Endothelial cell of umbilical vein (primary cell): ENCODE measurements around the gene KIF3B. TPM values are rescaled to one million over a fixed set of nuclear protein-coding genes. Genes with fewer than 3 reads are reported as not detected.

Source experiments
- BruUV-seq: library from RNA; stranded (reverse); fragments of 400-500 nt; replicated peaks from 2 replicates; lab custom pipeline; 2021; lab: Mats Ljungman, UMichigan
- CTCF ChIA-PET: fragments of 300-600, 350-600 bp; sonication (Branson Sonifier 250); formaldehyde crosslinking; loops from one replicate; lab custom pipeline; 2021; ENCODE audit warnings: antibody characterized with exemption, inconsistent platforms; lab: Charles Lee
- POLR2A ChIA-PET: fragments of 300-600, 350-600 bp; sonication (Branson Sonifier 250); formaldehyde crosslinking; loops from one replicate; lab custom pipeline; 2021; ENCODE audit warnings: antibody characterized with exemption, inconsistent platforms; lab: Charles Lee
- DNase-seq: peaks from one replicate; pipeline ENCODE4 v3.0.0-alpha.2; 2011; ENCODE audit warnings: low read depth, low spot score
- FAIRE-seq: peaks from 2 replicates; lab custom pipeline; 2011; peaks lifted over from hg19 to GRCh38; lab: Jason Lieb, UNC
- H2AFZ ChIP-seq: 2 replicates; pipeline ENCODE4 v1.6.0; 2012; ENCODE audit warnings: low read depth, low read length, control low read depth, inconsistent platforms
- H3K27ac ChIP-seq: 2 replicates; pipeline ENCODE4 v1.5.1; 2011; ENCODE audit warnings: low read depth, mild to moderate bottlenecking, control low read depth, low read length, moderate library complexity; ENCODE audit not compliant: insufficient read depth
- H3K27me3 ChIP-seq, 2 experiments: 2 replicates each; pipeline versions ENCODE4 v1.6.0 to v1.6.1; 2011; ENCODE audit warnings: low read length in 2 of 2, mixed read lengths in 1 of 2; ENCODE audit not compliant: control insufficient read depth in 2 of 2, insufficient read depth in 2 of 2
- H3K36me3 ChIP-seq, 2 experiments: 2 replicates in 1 of 2; 3 replicates in 1 of 2; pipeline ENCODE4 v1.5.1; 2011; ENCODE audit warnings: low read length in 2 of 2, mild to moderate bottlenecking in 1 of 2, moderate library complexity in 1 of 2; ENCODE audit not compliant: control insufficient read depth in 2 of 2, insufficient read depth in 2 of 2; ENCODE audit errors: extremely low read depth in 1 of 2
- H3K4me1 ChIP-seq: 3 replicates; pipeline ENCODE4 v1.5.1; 2011; ENCODE audit warnings: mild to moderate bottlenecking, low read length; ENCODE audit not compliant: control insufficient read depth, insufficient read depth; ENCODE audit errors: extremely low read depth
- H3K4me2 ChIP-seq: 2 replicates; pipeline ENCODE4 v1.6.1; 2011; ENCODE audit warnings: low read length, control low read depth, mixed read lengths; ENCODE audit not compliant: insufficient read depth
- H3K4me3 ChIP-seq, 3 experiments: fragments of 200-600 bp in 1 of 3; sonication (generic), shearing (Covaris generic) in 1 of 3; replicated peaks in 1 of 3; 2 replicates each; pipeline ENCODE4 v1.5.1; 2011 to 2016; ENCODE audit warnings: control low read depth in 3 of 3, low read length in 3 of 3, mild to moderate bottlenecking in 2 of 3, inconsistent platforms in 1 of 3, low read depth in 1 of 3, moderate library complexity in 1 of 3; ENCODE audit not compliant: insufficient read depth in 1 of 3
- H3K79me2 ChIP-seq: 2 replicates; pipeline ENCODE4 v1.6.0; 2012; ENCODE audit warnings: low read length, inconsistent platforms; ENCODE audit not compliant: control insufficient read depth, insufficient read depth
- H3K9ac ChIP-seq: replicated peaks from 2 replicates; pipeline ENCODE3; 2011; ENCODE audit warnings: low read length, control low read depth; ENCODE audit not compliant: insufficient read depth; ENCODE audit errors: extremely low read depth
- H3K9me1 ChIP-seq: replicated peaks from 3 replicates; pipeline ENCODE4 v1.6.0; 2011; ENCODE audit warnings: mild to moderate bottlenecking, low read length; ENCODE audit not compliant: control insufficient read depth, insufficient read depth; ENCODE audit errors: extremely low read depth
- H3K9me3 ChIP-seq: replicated peaks from 2 replicates; pipeline ENCODE4 v1.5.1; 2012; ENCODE audit warnings: low read length, inconsistent platforms; ENCODE audit not compliant: control insufficient read depth, insufficient read depth
- H4K20me1 ChIP-seq: replicated peaks from 2 replicates; pipeline ENCODE3; 2011; ENCODE audit warnings: mild to moderate bottlenecking, low read length; ENCODE audit not compliant: control insufficient read depth, insufficient read depth; ENCODE audit errors: extremely low read depth
- EZH2 ChIP-seq: IDR thresholded peaks from 2 replicates; pipeline ENCODE4 v1.6.1; 2012; ENCODE audit warnings: borderline replicate concordance, low read depth, mild to moderate bottlenecking, moderate library complexity, low read length, inconsistent platforms; ENCODE audit not compliant: severe bottlenecking
- FOS ChIP-seq: IDR thresholded peaks from 2 replicates; pipeline ENCODE4 v1.6.1; 2011; ENCODE audit warnings: mild to moderate bottlenecking, low read length, moderate library complexity, borderline replicate concordance; ENCODE audit not compliant: insufficient read depth
- GATA2 ChIP-seq: IDR thresholded peaks from 2 replicates; pipeline ENCODE4 v1.7.0; 2011; ENCODE audit warnings: low read depth, mild to moderate bottlenecking, moderate library complexity, mixed read lengths, low read length; ENCODE audit not compliant: insufficient read length, insufficient read depth
- JUN ChIP-seq: IDR thresholded peaks from 2 replicates; pipeline ENCODE4 v1.6.1; 2011; ENCODE audit warnings: borderline replicate concordance, low read depth; ENCODE audit not compliant: insufficient read length, insufficient read depth
- MYC ChIP-seq: IDR thresholded peaks from one replicate; pipeline ENCODE4 v1.6.1; 2011; ENCODE audit warnings: mild to moderate bottlenecking, low read depth, low read length
- POLR2A ChIP-seq: IDR thresholded peaks from 2 replicates; pipeline ENCODE4 v1.6.1; 2012; ENCODE audit warnings: low read depth, mild to moderate bottlenecking, control low read depth, low read length
- POLR2AphosphoS5 ChIP-seq: IDR thresholded peaks from 2 replicates; pipeline ENCODE4 v1.6.1; 2012; ENCODE audit warnings: low read depth, mild to moderate bottlenecking, control low read depth, low read length, moderate library complexity; ENCODE audit not compliant: insufficient read depth
- dilution Hi-C: fragments of 300-500 bp; cut with MboI; formaldehyde crosslinking; loops from one replicate; pipeline ENCODE4 v1.15.0; 2019; ENCODE audit warnings: low sequenced_read_pairs; ENCODE audit not compliant: extremely low pct_ligation_motif_present
- intact Hi-C: fragments of 100-400 bp; cut with micrococcal nuclease; formaldehyde crosslinking; loops from one replicate; pipeline ENCODE4 v1.10.0; 2022
- polyA plus RNA-seq, 4 experiments: library from polyadenylated mRNA; depleted of rRNA in 3 of 4; stranded (reverse) in 3 of 4; unstranded in 1 of 4; fragments of >200 nt; gene quantifications; 2 replicates each; pipeline versions ENCODE4 v1.2.1 to v1.2.3, GENCODE V29; 2011 to 2012; ENCODE audit warnings: missing spikeins in 1 of 4
- total RNA-seq: library from RNA; stranded (reverse); gene quantifications from 2 replicates; pipeline ENCODE4 v1.2.3, GENCODE V29; 2021
- TF ChIP-seq, protein P1 (sequence below): IDR thresholded peaks from 2 replicates; pipeline ENCODE4 v1.6.1; 2011; ENCODE audit not compliant: insufficient read depth, insufficient read length

Gene KIF3B
- total and polyA plus RNA-seq, 2 donors (not counting 3 experiments of a cell fraction or from before 2014, with no cell fraction given), result 14.5 to 25.1 TPM

DNA sequence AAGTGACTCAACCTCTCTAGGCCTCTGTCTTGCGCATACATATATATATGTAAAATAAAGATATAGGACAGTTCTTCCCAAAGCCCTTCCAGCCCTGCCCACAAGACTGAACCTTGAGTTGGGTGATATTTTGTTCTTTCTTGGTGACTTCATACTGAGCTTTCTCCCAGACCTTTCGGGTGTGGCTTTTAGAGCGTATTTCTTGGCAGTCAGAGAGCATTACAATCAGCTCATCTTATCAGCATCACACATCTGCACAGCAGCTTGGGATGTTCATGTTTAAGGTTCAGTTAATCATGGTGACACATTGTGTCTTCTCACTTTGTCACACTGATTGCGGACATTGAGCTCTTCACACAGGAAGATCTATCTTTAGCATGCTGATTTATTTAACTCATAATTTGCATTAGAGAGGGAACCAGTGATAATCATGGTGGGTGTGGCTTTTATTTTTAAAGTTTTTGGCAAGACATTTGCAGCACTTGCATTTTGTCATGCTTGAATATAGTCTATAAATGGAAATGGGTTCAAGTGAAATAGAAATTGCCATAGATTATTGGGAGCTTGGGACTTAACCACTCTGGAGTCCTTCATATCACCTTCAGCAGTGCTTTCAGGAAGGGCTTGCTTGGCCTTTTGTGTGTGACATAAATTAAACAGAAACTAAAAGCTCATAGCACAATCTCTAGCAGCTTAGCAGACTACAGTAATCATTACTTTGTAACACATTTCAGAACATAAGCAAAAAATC, 8.3 kb downstream of the KIF3B start:
- TF ChIP-seq GATA2, result peak; percentile 47
- no peak for TF ChIP-seq POLR2A
- H3K27me3 ChIP-seq, result no peaks in the 10 kb centered on the region
- POLR2A ChIA-PET, result no interaction called here
- H3K9me1 ChIP-seq, result no peaks in the 10 kb centered on the region
- no peak overlapping the region for H3K4me2 ChIP-seq
- H2AFZ ChIP-seq, result no peak overlapping the region
- no peaks in the 10 kb centered on the region for H3K4me1 ChIP-seq
- H3K79me2 ChIP-seq, result peaks cover 18% of the 10 kb centered on the region
- no peaks in the 10 kb centered on the region for H3K36me3 ChIP-seq
- H3K27ac ChIP-seq, result no peak overlapping the region
- dilution Hi-C loops (no loop called here), intact Hi-C loops (no loop called here)
- peaks cover 3% of the 10 kb centered on the region for H4K20me1 ChIP-seq
- DNase-seq (no peak), FAIRE-seq (no peak)
- CTCF ChIA-PET, result interaction anchor here (1.0 kb wide), 1 partner anchor 9 kb away, joined by 3 read pairs; no protein-coding TSS in a partner anchor
- H3K4me3 ChIP-seq, result no peak overlapping the region
- no peaks in the 10 kb centered on the region for H3K9me3 ChIP-seq
- H3K9ac ChIP-seq, result no peak overlapping the region
- no TSS peak for BruUV-seq

DNA sequence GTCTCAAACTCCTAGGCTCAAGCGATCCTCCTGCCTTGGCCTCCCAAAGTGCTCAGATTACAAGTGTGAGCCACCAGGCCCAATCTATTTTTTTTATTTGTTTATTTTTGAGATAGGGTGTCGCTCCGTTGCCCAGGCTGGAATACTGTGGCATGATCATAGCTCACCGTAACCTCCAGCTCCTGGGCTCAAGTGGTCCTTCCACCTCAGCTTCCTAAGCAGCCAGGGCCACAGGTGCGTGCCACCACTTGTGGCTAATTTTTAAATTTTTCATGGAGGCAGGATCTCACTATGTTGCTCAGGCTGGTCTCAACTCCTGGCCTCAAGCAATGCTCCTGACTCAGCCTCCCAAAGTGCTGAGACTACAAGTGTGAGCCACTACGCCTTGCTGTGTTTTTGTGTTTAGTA, 9.8 kb downstream of the KIF3B start:
- CTCF ChIA-PET, result no interaction called here
- Histone ChIP-seq H2AFZ (no peak overlapping the region), H3K9me3 (no peaks in the 10 kb centered on the region), H3K79me2 (peaks cover 11% of the 10 kb centered on the region), H3K4me1 (no peaks in the 10 kb centered on the region), H3K4me2 (no peak overlapping the region), H3K27me3 (no peaks in the 10 kb centered on the region), H3K36me3 (no peaks in the 10 kb centered on the region), H3K9ac (no peak overlapping the region), H3K4me3 (no peak overlapping the region), H4K20me1 (peaks cover 3% of the 10 kb centered on the region), H3K27ac (no peak overlapping the region), H3K9me1 (no peaks in the 10 kb centered on the region)
- FAIRE-seq (no peak), DNase-seq (no peak)
- no TSS peak for BruUV-seq
- dilution Hi-C loops, result no loop called here
- intact Hi-C loops, result no loop called here
- POLR2A ChIA-PET, result no interaction called here
- TF ChIP-seq POLR2A (no peak), JUN (no peak), GATA2 (no peak), MYC (no peak), EZH2 (no peak), POLR2AphosphoS5 (no peak), FOS (no peak)
- TF ChIP-seq, protein P1, sequence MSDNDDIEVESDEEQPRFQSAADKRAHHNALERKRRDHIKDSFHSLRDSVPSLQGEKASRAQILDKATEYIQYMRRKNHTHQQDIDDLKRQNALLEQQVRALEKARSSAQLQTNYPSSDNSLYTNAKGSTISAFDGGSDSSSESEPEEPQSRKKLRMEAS, result no peak
